MM.1S (cell line): ENCODE measurements around the gene ANKRD10.

Source experiments
- DNase-seq: peaks from one replicate; pipeline ENCODE4 v3.0.0-alpha.2; 2015
- H2AFZ ChIP-seq: fragments of 300-600 bp; sonication (generic); 2 replicates; pipeline ENCODE4 v1.6.0; 2016; ENCODE audit warnings: antibody characterized with exemption, low read length
- H3F3A ChIP-seq: fragments of 300-600 bp; sonication (generic); 2 replicates; pipeline ENCODE4 v1.6.1; 2016; ENCODE audit warnings: mild to moderate bottlenecking, antibody characterized with exemption, low read length, moderate library complexity, mixed read lengths; ENCODE audit not compliant: insufficient read depth
- H3K27ac ChIP-seq: fragments of 300-600 bp; sonication (generic); 2 replicates; pipeline ENCODE4 v1.5.1; 2016; ENCODE audit warnings: mild to moderate bottlenecking, low read length
- H3K27me3 ChIP-seq: fragments of 300-600 bp; sonication (generic); replicated peaks from 2 replicates; pipeline ENCODE4 v1.6.0; 2016; ENCODE audit warnings: low read length; ENCODE audit not compliant: insufficient read depth
- H3K36me3 ChIP-seq: fragments of 300-600 bp; sonication (generic); replicated peaks from 2 replicates; pipeline ENCODE4 v1.6.1; 2016; ENCODE audit warnings: mild to moderate bottlenecking, low read length, mixed read lengths; ENCODE audit not compliant: insufficient read depth
- H3K4me1 ChIP-seq: fragments of 300-600 bp; sonication (generic); 2 replicates; pipeline ENCODE4 v1.6.1; 2016; ENCODE audit warnings: low read length, mixed read lengths
- H3K4me2 ChIP-seq: fragments of 300-600 bp; sonication (generic); 2 replicates; pipeline ENCODE4 v1.6.0; 2016; ENCODE audit warnings: low read depth, low read length
- H3K4me3 ChIP-seq: fragments of 300-600 bp; sonication (generic); 2 replicates; pipeline ENCODE4 v1.5.1; 2016; ENCODE audit warnings: low read length, mixed read lengths
- H3K79me2 ChIP-seq: fragments of 300-600 bp; sonication (generic); 2 replicates; pipeline ENCODE4 v1.6.1; 2016; ENCODE audit warnings: mixed run types, low read length, mixed read lengths
- H3K9ac ChIP-seq: fragments of 300-600 bp; sonication (generic); 2 replicates; pipeline ENCODE4 v1.6.1; 2016; ENCODE audit warnings: low read length, mixed read lengths
- H3K9me2 ChIP-seq: fragments of 300-600 bp; sonication (generic); replicated peaks from 2 replicates; pipeline ENCODE4 v1.6.1; 2016; ENCODE audit warnings: mild to moderate bottlenecking, low read length, mixed read lengths; ENCODE audit not compliant: insufficient read depth
- H3K9me3 ChIP-seq: fragments of 300-600 bp; sonication (generic); replicated peaks from 2 replicates; pipeline ENCODE4 v1.6.1; 2016; ENCODE audit warnings: mild to moderate bottlenecking, low read length, mixed read lengths; ENCODE audit not compliant: insufficient read depth
- H4K20me1 ChIP-seq: fragments of 300-600 bp; sonication (generic); 2 replicates; pipeline ENCODE4 v1.6.1; 2016; ENCODE audit warnings: mild to moderate bottlenecking, low read length, moderate library complexity, mixed read lengths; ENCODE audit not compliant: insufficient read depth
- CTCF ChIP-seq: fragments of 300-600 bp; sonication (generic); IDR thresholded peaks from 2 replicates; pipeline ENCODE4 v1.5.1; 2016; ENCODE audit warnings: antibody characterized with exemption, low read length, mixed read lengths
- EZH2 ChIP-seq: fragments of 300-600 bp; sonication (generic); optimal IDR thresholded peaks from 2 replicates; pipeline ENCODE3; 2017; ENCODE audit warnings: low read depth, mild to moderate bottlenecking, antibody characterized with exemption, low read length, mixed read lengths
- EZH2phosphoT487 ChIP-seq: fragments of 300-600 bp; sonication (generic); IDR thresholded peaks from 2 replicates; pipeline ENCODE4 v1.6.1; 2018; ENCODE audit warnings: antibody characterized with exemption, low read length

ANKRD10 gene

GRCh38 chr13:110881839-110882627 lies 32.8 kb downstream of the ANKRD10 start:
- Histone ChIP-seq H3K36me3 (no peaks in the 10 kb centered on the region), H3K4me1 (no peaks in the 10 kb centered on the region), H3K79me2 (no peaks in the 10 kb centered on the region), H3K9me3 (no peaks in the 10 kb centered on the region), H3F3A (no peaks in the 10 kb centered on the region), H3K27ac (no peak overlapping the region), H4K20me1 (no peaks in the 10 kb centered on the region), H3K4me3 (no peak overlapping the region), H3K27me3 (no peaks in the 10 kb centered on the region), H3K4me2 (no peak overlapping the region), H3K9ac (no peak overlapping the region), H2AFZ (no peak overlapping the region), H3K9me2 (no peaks in the 10 kb centered on the region)
- DNase-seq: no peak
- TF ChIP-seq EZH2 (no peak), EZH2phosphoT487 (no peak), CTCF (no peak)

GRCh38 chr13:110880627-110881026 lies 34.2 kb downstream of the ANKRD10 start:
- Histone ChIP-seq H3K9me3 (no peaks in the 10 kb centered on the region), H3K27ac (no peak overlapping the region), H2AFZ (no peak overlapping the region), H3K9me2 (no peaks in the 10 kb centered on the region), H3K4me1 (no peaks in the 10 kb centered on the region), H3K79me2 (no peaks in the 10 kb centered on the region), H3K36me3 (no peaks in the 10 kb centered on the region), H3K4me3 (no peak overlapping the region), H4K20me1 (no peaks in the 10 kb centered on the region), H3F3A (no peaks in the 10 kb centered on the region), H3K27me3 (no peaks in the 10 kb centered on the region), H3K9ac (no peak overlapping the region), H3K4me2 (no peak overlapping the region)
- no peak for DNase-seq
- TF ChIP-seq EZH2phosphoT487: no peak
- TF ChIP-seq EZH2: no peak
- TF ChIP-seq CTCF: no peak

GRCh38 chr13:110879482-110879881 lies 35.4 kb downstream of the ANKRD10 start:
- no peak overlapping the region for H3K27ac ChIP-seq
- no peaks in the 10 kb centered on the region for H3K9me3 ChIP-seq
- no peaks in the 10 kb centered on the region for H3K27me3 ChIP-seq
- no peak overlapping the region for H3K9ac ChIP-seq
- no peaks in the 10 kb centered on the region for H3K79me2 ChIP-seq
- no peak for DNase-seq
- H4K20me1 ChIP-seq: no peaks in the 10 kb centered on the region
- no peaks in the 10 kb centered on the region for H3K36me3 ChIP-seq
- no peak overlapping the region for H3K4me3 ChIP-seq
- no peak overlapping the region for H2AFZ ChIP-seq
- H3K4me1 ChIP-seq: no peaks in the 10 kb centered on the region
- H3F3A ChIP-seq: no peaks in the 10 kb centered on the region
- no peak for TF ChIP-seq EZH2phosphoT487
- no peak for TF ChIP-seq EZH2
- no peak for TF ChIP-seq CTCF
- no peaks in the 10 kb centered on the region for H3K9me2 ChIP-seq
- no peak overlapping the region for H3K4me2 ChIP-seq
